ENCODE measurements around the gene MPP2. TPM values are rescaled to one million over a fixed set of nuclear protein-coding genes. Genes with fewer than 3 reads are reported as not detected.

Gene MPP2
- total RNA-seq, 4 donors from 2014 or later = 2.3 to 2.7 (median 2.5) TPM

- peaks cover 24% of the 10 kb centered on the region for H3K27me3 ChIP-seq
- no peaks in the 10 kb centered on the region for H3K36me3 ChIP-seq
- 90% methylated on average over 3 of the region's 3 CpGs for WGBS
- H3K9me3 ChIP-seq = no peaks in the 10 kb centered on the region
- no peak overlapping the region for H3K27ac ChIP-seq
- DNase-seq (ENCODE audit: low spot score in 2 of 2) = no peak
- H3K4me3 ChIP-seq = no peak overlapping the region
- peaks cover 11% of the 10 kb centered on the region for H3K4me1 ChIP-seq
- TF ChIP-seq CTCF (IDR thresholded peaks at IDR 0.05) = no peak
- no peak for TF ChIP-seq POLR2A (IDR thresholded peaks at IDR 0.05)
- no peak for TF ChIP-seq EP300 (IDR thresholded peaks at IDR 0.05)
- TF ChIP-seq POLR2AphosphoS5 (IDR thresholded peaks at IDR 0.05) = no peak
Observed at GRCh38 chr17:43856141-43856540, 51.2 kb downstream of the MPP2 start.

GRCh38 chr17:43855061-43855460 lies 52.3 kb downstream of the MPP2 start:
- DNase-seq (ENCODE audit: low spot score in 2 of 2) = no peak
- peaks cover under 1% of the 10 kb centered on the region for H3K4me1 ChIP-seq
- TF ChIP-seq CTCF (IDR thresholded peaks at IDR 0.05) = no peak
- no peak for TF ChIP-seq POLR2AphosphoS5 (IDR thresholded peaks at IDR 0.05)
- no peak for TF ChIP-seq POLR2A (IDR thresholded peaks at IDR 0.05)
- no peak for TF ChIP-seq EP300 (IDR thresholded peaks at IDR 0.05)
- H3K9me3 ChIP-seq = no peaks in the 10 kb centered on the region
- H3K4me3 ChIP-seq = no peak overlapping the region
- H3K27me3 ChIP-seq = peaks cover 24% of the 10 kb centered on the region
- no peaks in the 10 kb centered on the region for H3K36me3 ChIP-seq
- WGBS = 85% methylated on average over 9 of the region's 9 CpGs
- H3K27ac ChIP-seq = no peak overlapping the region

- H3K4me3 ChIP-seq = no peak overlapping the region
- peaks cover 25% of the 10 kb centered on the region for H3K27me3 ChIP-seq
- 75% methylated on average over 8 of the region's 8 CpGs for WGBS
- no peak for DNase-seq (ENCODE audit: low spot score in 2 of 2)
- H3K36me3 ChIP-seq = no peaks in the 10 kb centered on the region
- no peak for TF ChIP-seq POLR2AphosphoS5 (IDR thresholded peaks at IDR 0.05)
- TF ChIP-seq POLR2A (IDR thresholded peaks at IDR 0.05) = no peak
- TF ChIP-seq CTCF (IDR thresholded peaks at IDR 0.05) = no peak
- TF ChIP-seq EP300 (IDR thresholded peaks at IDR 0.05) = no peak
- no peaks in the 10 kb centered on the region for H3K9me3 ChIP-seq
- H3K27ac ChIP-seq = no peak overlapping the region
- H3K4me1 ChIP-seq = no peaks in the 10 kb centered on the region
Observed at GRCh38 chr17:43854498-43854897, 52.8 kb downstream of the MPP2 start.

GRCh38 chr17:43853546-43853945 lies 53.8 kb downstream of the MPP2 start:
- no peak for DNase-seq (ENCODE audit: low spot score in 2 of 2)
- Histone ChIP-seq H3K27ac (no peak overlapping the region), H3K9me3 (no peaks in the 10 kb centered on the region), H3K4me1 (no peaks in the 10 kb centered on the region), H3K4me3 (no peak overlapping the region), H3K36me3 (no peaks in the 10 kb centered on the region), H3K27me3 (peaks cover 28% of the 10 kb centered on the region)
- TF ChIP-seq POLR2A (IDR thresholded peaks at IDR 0.05) (no peak), CTCF (IDR thresholded peaks at IDR 0.05) (no peak), POLR2AphosphoS5 (IDR thresholded peaks at IDR 0.05) (no peak), EP300 (IDR thresholded peaks at IDR 0.05) (no peak)
- WGBS = 76% methylated on average over 4 of the region's 7 CpGs

- Histone ChIP-seq H3K27ac (no peak overlapping the region), H3K36me3 (no peaks in the 10 kb centered on the region), H3K4me1 (no peaks in the 10 kb centered on the region), H3K27me3 (peaks cover 28% of the 10 kb centered on the region), H3K4me3 (no peak overlapping the region), H3K9me3 (no peaks in the 10 kb centered on the region)
- 91% methylated on average over 8 of the region's 8 CpGs for WGBS
- TF ChIP-seq EP300 (IDR thresholded peaks at IDR 0.05) (no peak), CTCF (IDR thresholded peaks at IDR 0.05) (no peak), POLR2AphosphoS5 (IDR thresholded peaks at IDR 0.05) (no peak), POLR2A (IDR thresholded peaks at IDR 0.05) (no peak)
- no peak for DNase-seq (ENCODE audit: low spot score in 2 of 2)
Observed at GRCh38 chr17:43852571-43852970, 54.8 kb downstream of the MPP2 start.
